T-helper 22 cell (primary cell): Measurements from ENCODE around the gene PTPN1.
"Not testable (repeated sequence)": the region's sequence is repeated elsewhere in the genome, so short reads cannot be mapped to it uniquely, and the experiment has no call there.

Source experiments
- DNase-seq: peaks from one replicate; pipeline ENCODE4 v3.0.0-alpha.2; 2020; ENCODE audit warnings: low read depth

Gene PTPN1

DNA sequence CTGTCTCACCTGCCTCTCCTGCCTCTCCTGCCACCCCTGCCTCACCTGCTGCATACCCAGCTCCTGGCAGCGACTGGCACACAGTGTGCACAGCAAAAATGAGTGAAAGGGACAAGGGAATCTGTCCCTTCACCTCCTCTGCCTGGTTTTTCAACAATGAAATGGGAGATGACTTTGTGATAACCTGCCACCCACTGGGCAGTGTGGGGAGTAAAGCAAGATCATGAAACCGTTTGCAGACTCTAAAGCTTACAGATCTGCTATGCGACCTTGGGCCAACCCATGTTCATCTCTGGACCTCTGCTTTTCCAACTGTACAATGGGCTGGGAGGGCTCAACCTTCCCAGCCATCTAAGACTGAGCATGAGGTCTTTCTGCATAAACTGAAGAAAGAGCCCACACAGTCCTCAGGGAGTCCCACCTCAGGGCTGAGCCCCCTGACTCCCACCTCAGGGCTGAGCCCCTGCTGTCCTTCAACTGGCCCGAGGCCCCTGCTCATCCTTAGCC, 100.1 kb downstream of the PTPN1 start:
- DNase-seq, result no peak

GRCh38 chr20:50611128-50611810, 101.1 kb downstream of the PTPN1 start:
- DNase-seq, result no peak

- no peak for DNase-seq
Measured at GRCh38 chr20:50613438-50614169, 103.4 kb downstream of the PTPN1 start.

DNA sequence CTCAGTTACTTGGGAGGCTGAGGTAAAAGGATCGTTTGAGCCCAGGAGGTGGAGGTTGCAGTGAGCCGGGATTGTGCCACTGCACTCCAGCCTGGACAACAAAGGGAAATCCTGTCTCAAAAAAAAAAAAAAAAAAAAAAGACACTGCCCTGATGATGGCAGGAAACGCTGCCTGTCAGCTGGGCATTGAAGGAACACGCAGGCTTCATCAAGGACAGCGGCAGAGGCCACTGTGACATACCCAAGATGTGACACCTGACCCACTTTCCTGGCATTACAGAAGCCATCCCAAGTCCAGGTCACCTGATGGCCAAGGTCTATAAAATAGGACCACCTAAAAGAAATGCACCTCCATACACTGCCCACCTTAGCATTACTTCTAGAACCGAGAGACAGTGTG, 105.2 kb downstream of the PTPN1 start:
- DNase-seq, result no peak

DNA sequence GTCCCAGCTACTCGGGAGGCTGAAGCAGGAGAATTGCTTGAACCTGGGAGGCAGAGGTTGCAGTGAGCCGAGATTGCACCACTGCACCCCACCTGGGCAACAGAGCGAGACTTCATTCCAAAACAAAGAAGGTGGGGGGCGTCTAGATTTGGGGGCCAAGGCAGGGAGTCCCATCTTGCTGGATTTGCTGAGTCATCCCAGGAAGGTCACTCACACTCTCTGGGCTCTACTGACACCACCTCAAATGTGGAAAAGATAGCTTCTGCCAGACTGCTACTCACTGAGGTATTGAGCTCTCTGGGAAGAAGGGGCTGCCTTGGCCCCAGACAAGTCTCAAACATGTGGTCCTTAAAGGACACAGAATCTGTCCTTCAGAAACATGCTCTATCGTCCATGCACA, 106.8 kb downstream of the PTPN1 start:
- no peak for DNase-seq

- no peak for DNase-seq
Measured at GRCh38 chr20:50618537-50618936, 108.4 kb downstream of the PTPN1 start.

DNA sequence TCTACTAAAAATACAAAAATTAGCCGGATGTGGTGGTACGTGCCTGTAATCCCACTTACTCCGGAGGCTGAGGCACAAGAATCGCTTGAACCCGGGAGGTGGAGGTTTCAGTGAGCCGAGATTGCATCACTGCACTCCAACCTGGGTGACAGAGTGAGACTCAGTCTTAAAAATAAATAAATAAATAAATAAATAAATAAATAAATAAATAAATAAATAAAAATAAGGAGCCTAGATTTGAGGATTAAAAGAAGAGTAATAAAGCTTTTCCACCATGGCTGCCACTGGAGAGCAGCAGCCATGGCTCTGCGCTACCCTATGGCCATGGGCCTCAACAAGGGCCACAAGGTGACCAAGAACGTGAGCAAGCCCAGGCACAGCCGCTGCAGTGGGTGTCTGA, 110.3 kb downstream of the PTPN1 start:
- not testable (repeated sequence) for DNase-seq

GRCh38 chr20:50621068-50621665, 111.0 kb downstream of the PTPN1 start:
- no peak for DNase-seq

DNA sequence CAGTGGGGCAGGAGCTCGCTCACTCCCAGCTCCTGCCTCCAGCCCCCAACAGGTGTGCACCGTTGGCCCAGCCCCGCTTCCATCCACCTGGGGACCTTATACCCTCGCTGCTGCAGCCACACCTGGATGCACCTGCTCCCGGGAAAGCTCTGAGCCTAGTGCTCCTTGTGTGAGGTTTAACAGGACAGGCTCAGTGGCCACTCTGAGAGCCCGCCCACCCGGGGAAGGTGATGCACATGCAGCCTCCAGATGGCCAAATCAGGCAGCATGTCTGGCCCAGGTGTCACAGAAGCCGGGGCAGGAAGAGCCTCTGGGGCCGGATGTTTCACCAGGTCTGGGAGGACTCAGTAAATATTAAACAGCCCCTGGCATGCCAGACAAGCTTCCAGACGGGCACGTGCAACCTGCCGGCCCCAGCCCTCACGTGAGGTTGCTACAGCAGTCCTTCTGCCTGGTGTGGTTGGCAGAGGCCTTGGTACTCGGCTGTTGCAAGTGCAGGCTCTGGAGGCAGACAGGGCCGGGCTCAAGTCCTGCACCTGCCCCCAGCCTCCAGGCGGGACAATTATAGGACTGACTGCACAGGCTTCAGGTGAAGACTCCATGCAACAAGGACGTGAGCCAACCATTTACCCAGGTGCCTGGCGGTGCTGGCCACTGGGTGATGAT, 114.3 kb downstream of the PTPN1 start:
- DNase-seq, result no peak

GRCh38 chr20:50625986-50626677, 115.9 kb downstream of the PTPN1 start:
- DNase-seq, result no peak

GRCh38 chr20:50627747-50628146, 117.6 kb downstream of the PTPN1 start:
- no peak for DNase-seq

GRCh38 chr20:50628332-50628731, 118.1 kb downstream of the PTPN1 start:
- DNase-seq, result no peak

DNA sequence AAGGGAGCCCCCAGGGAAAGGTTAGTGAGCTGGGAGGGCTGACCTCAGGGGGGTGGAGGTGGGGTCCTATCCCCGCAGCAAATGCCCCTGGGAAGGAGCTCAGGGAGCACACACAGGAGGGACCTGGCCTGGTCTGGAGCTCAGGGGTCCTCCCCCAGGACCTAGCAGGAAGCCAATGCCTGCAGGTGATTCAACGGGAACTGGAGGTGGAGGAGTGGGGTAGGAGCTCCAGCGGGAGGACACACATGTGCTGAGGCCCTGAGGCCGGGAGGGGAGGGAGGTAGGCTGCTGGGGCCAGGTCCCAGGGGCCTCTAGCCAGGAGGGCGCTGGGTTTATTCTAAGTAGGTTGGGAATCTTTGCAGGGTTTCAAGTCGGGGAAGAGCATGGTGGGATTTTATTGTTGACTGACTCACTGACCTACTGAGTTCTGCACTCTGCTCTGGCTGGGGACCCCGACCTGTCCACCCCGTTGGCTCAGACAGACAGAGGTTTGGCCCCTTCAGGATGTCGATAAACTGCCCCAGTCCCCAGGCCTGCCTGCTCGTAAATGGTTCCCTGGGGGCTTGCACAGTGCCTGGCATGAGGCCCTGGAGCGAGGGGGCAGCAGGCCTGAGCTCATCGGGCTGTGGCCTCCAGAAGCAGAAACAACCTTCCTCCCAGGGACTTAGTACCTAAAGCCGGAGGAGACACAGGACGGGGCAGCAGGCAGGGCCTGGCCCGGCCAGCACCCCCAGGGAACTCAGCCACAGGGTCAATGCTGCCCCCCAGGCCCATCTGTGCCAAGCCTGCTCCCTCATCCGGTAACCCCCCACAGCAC, 118.9 kb downstream of the PTPN1 start:
- DNase-seq, result no peak

DNA sequence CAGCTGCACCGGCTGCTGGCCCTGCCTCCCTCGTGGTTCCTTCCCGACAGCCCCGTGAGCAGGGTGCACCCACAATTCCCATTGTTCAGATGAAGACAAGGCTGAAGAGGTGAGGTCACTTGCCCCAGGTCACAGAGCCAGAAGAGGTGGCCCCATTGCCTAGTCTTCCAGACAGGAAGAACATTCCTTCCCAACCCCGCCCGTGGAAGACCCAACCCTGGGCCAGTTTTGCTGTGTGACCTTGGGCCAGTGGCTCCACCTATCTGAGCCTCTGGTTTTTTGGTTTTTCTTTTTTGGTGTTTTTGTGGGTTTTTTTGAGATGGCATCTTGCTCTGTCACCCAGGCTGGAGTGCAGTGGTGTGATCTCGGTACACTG, 119.5 kb downstream of the PTPN1 start:
- DNase-seq, result no peak

DNA sequence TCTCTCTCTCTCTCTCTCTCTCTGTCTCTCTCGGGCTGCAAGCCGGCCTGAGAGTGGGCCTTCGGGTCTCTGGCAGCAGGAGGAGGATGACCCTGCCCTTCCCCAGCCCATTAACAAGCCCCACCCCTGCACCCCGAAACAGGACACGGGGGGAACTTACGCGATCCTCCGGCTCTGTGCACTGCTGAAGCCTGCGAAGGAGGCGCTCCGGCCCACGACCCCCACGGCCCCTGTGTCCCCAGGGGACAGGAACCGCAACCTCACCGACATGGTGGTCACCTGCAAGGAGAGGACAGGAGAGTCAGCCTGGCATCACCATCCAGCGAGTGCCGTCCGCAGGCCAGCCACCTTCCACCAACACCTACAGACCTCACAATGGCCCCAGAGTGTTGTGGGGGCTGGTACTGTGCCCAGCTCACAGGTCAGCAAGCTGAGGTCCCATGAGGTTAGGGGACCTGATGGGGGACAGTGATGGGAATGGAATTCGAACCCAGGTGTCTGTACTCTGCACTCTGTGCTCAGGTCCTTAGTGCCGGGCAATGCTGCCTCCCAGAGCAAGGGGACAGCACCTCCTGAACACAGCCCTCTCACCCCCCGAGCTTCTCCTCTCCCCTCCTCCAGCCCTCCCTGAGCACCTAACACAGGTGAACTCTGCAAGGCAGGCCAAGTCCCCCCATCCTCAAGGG, 120.5 kb downstream of the PTPN1 start:
- DNase-seq, result no peak

DNA sequence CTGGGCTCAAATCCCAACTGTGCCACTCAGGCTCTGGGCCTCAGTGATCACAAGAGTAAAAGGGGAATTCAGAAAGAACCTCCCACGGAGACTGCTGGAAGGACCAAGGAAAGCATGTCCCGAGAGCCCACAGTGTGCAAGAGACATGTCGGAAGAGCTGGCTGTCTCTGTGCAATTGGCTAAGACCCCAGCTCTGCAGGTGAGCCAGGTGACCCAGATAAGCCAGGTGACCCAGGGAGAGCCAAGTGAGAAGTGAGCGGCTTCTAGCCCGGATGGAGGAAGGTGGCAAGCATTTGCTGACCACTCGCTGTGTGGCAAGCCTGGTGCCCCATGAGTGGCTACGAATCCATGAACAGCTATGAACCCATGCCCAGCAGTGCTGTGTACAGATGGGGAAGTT, 122.1 kb downstream of the PTPN1 start:
- DNase-seq, result no peak

- DNase-seq, result no peak
Measured at GRCh38 chr20:50632701-50633100, 122.5 kb downstream of the PTPN1 start.

DNA sequence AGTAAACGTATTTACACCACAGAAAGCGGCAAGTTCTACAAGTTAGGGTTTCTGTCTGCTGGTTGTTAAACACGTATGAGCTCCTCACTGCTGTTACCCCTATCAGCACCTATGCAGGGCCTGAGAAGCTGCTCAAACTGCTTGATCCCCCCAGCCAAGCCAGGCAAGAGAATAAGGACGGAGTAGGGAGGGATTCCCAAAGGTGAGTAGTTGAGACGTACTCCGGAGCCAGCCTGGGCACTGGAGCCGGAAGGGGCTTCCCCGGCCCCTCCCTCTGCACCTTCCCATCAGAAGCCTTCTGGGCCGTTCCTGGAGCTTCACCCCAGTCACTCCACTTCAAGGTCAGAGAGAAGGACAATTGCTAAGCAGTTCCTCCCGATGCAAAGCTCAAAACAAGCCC, 123.2 kb downstream of the PTPN1 start:
- DNase-seq, result no peak

DNA sequence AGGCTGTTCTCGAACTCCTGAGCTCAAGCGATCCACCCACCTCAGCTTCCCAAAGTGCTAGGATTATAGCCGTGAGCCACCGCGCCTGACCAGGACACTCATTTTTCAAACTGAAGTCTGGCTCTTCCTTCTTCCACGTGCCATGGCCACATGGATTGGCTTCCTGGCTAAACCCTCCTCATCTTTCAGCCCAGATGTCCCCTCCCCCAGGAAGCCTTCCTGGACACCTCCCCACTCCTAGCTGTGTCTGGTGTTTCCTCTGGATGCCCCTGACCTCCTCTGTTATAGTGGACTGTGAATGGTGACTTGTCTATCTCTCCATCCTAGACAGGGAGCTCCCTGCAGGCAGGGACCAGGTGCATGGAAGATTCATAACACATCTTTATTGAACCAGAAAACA, 124.0 kb downstream of the PTPN1 start:
- no peak for DNase-seq
